GM19463 (cell line): ENCODE measurements around the gene SARS2.

ENCODE experiments used
- ATAC-seq: cut with Tn5 transposase; IDR thresholded peaks from one replicate; pipeline ENCODE4 v1.9.1; 2021; ENCODE audit warnings: mild to moderate bottlenecking, moderate library complexity; ENCODE audit not compliant: unreplicated experiment

The SARS2 gene

GRCh38 chr19:38867171-38867780, 63.3 kb downstream of the SARS2 start:
- no peak for ATAC-seq
